Astrocyte (in vitro differentiated cells and primary cell): ENCODE measurements around the gene NCOA5. TPM values are rescaled to one million over a fixed set of nuclear protein-coding genes. Genes with fewer than 3 reads are reported as not detected.

Source experiments
- DNase-seq: peaks from one replicate; pipeline ENCODE4 v3.0.0-alpha.2; 2010; ENCODE audit warnings: low read depth
- FAIRE-seq: peaks from 2 replicates; lab custom pipeline; 2011; peaks lifted over from hg19 to GRCh38; lab: Jason Lieb, UNC
- H2AFZ ChIP-seq: 2 replicates; pipeline ENCODE4 v1.6.0; 2012; ENCODE audit warnings: low read depth, low read length, inconsistent platforms
- H3K27ac ChIP-seq: 2 replicates; pipeline ENCODE4 v1.5.1; 2011; ENCODE audit warnings: low read depth, low read length, inconsistent platforms
- H3K27me3 ChIP-seq: 2 replicates; pipeline ENCODE4 v1.6.0; 2011; ENCODE audit warnings: low read length, inconsistent platforms; ENCODE audit not compliant: insufficient read depth
- H3K36me3 ChIP-seq: 2 replicates; pipeline ENCODE4 v1.5.1; 2011; ENCODE audit warnings: low read length, inconsistent platforms; ENCODE audit not compliant: insufficient read depth
- H3K4me1 ChIP-seq: 2 replicates; pipeline ENCODE4 v1.5.1; 2011; ENCODE audit warnings: low read length, inconsistent platforms; ENCODE audit not compliant: insufficient read depth
- H3K4me2 ChIP-seq: 2 replicates; pipeline ENCODE4 v1.6.0; 2012; ENCODE audit warnings: low read length, inconsistent platforms
- H3K4me3 ChIP-seq: 2 replicates; pipeline ENCODE4 v1.5.1; 2011; ENCODE audit warnings: low read depth, mild to moderate bottlenecking, low read length, inconsistent platforms; ENCODE audit not compliant: insufficient read depth
- H3K79me2 ChIP-seq: 2 replicates; pipeline ENCODE4 v1.6.0; 2012; ENCODE audit warnings: mild to moderate bottlenecking, low read length, inconsistent platforms; ENCODE audit not compliant: insufficient read depth
- H3K9ac ChIP-seq: 2 replicates; pipeline ENCODE4 v1.6.0; 2012; ENCODE audit warnings: mild to moderate bottlenecking, low read length, inconsistent platforms
- H3K9me3 ChIP-seq: 2 replicates; pipeline ENCODE4 v1.5.1; 2012; ENCODE audit warnings: low read depth, mild to moderate bottlenecking, low read length, inconsistent platforms; ENCODE audit not compliant: insufficient read depth
- H4K20me1 ChIP-seq: 2 replicates; pipeline ENCODE4 v1.6.0; 2012; ENCODE audit warnings: low read length, inconsistent platforms; ENCODE audit not compliant: insufficient read depth
- H3K27ac Mint-ChIP-seq: one replicate; pipeline ENCODE4 v1.8.0; 2021; ENCODE audit warnings: mild to moderate bottlenecking, mixed read lengths; ENCODE audit not compliant: unreplicated experiment
- H3K27me3 Mint-ChIP-seq: one replicate; pipeline ENCODE4 v1.8.0; 2021; ENCODE audit warnings: low read depth, mixed read lengths; ENCODE audit not compliant: unreplicated experiment
- H3K36me3 Mint-ChIP-seq: one replicate; pipeline ENCODE4 v1.8.0; 2021; ENCODE audit warnings: low read depth, mixed read lengths; ENCODE audit not compliant: unreplicated experiment
- H3K4me1 Mint-ChIP-seq: one replicate; pipeline ENCODE4 v1.8.0; 2021; ENCODE audit warnings: low read depth, mixed read lengths; ENCODE audit not compliant: unreplicated experiment
- H3K4me3 Mint-ChIP-seq: one replicate; pipeline ENCODE4 v1.8.0; 2021; ENCODE audit warnings: mild to moderate bottlenecking, moderate library complexity, mixed read lengths; ENCODE audit not compliant: unreplicated experiment
- H3K9me3 Mint-ChIP-seq: one replicate; pipeline ENCODE4 v1.8.0; 2021; ENCODE audit warnings: mild to moderate bottlenecking, mixed read lengths; ENCODE audit not compliant: unreplicated experiment
- EZH2 ChIP-seq: IDR thresholded peaks from 2 replicates; pipeline ENCODE4 v1.6.1; 2012; ENCODE audit warnings: mild to moderate bottlenecking, low read length, inconsistent platforms; ENCODE audit not compliant: insufficient read depth
- total RNA-seq: library from RNA; stranded (reverse); gene quantifications from 2 replicates; pipeline ENCODE4 v1.2.1, GENCODE V29; 2021
- TF ChIP-seq, protein P1 (sequence below): IDR thresholded peaks from 2 replicates; pipeline ENCODE4 v1.5.1; 2011; ENCODE audit warnings: low read depth, mild to moderate bottlenecking, inconsistent platforms, low read length, moderate library complexity; ENCODE audit not compliant: insufficient read depth

Gene NCOA5
- total RNA-seq, 1 donor from 2014 or later, result 20.7 TPM

DNA sequence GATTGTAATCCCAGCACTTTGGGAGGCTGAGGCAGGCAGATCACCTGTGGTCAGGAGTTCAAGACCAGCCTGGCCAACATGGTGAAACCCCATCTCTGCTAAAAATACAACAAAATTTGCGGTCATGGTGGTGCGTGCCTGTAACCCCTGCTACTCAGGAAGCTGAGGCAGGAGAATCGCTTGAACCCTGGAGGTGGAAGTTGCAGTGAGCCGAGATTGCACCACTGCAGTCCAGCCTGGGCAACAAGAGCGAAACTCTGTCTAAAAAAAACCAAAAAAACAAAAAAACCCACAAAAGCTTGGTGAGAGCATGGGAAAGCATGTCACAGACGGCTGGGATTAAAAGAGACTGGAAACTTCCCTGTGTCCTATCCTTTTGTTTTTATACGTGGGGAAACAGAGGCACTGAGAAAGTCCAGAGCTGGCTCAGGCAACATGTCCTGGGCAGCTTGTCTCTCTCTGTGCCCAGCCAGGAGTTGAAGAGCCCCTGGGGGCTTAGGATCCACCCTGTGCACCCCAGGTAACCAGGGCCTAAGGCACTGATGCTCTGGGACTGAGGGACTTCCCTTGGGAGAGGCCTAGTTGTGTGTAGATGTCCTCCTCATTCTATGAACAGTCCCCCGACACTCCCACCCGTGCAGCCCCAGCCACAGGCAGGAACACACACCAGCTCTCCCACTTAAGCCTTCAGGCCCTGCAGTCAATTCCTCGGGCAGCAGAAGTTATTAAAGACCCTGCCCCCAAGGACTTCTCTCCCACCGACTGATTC, 44.3 kb upstream of the NCOA5 start:
- Mint-ChIP-seq H3K27me3 (peaks cover 75% of the 10 kb centered on the region), H3K27ac (no peak overlapping the region), H3K36me3 (no peaks in the 10 kb centered on the region), H3K9me3 (no peaks in the 10 kb centered on the region), H3K4me1 (peaks cover 9% of the 10 kb centered on the region), H3K4me3 (no peak overlapping the region)
- no peak for TF ChIP-seq EZH2
- Histone ChIP-seq H3K79me2 (no peaks in the 10 kb centered on the region), H4K20me1 (no peaks in the 10 kb centered on the region), H3K4me3 (no peak overlapping the region), H3K27me3 (peaks cover 20% of the 10 kb centered on the region), H3K9ac (no peak overlapping the region), H3K4me1 (peaks cover 5% of the 10 kb centered on the region), H3K9me3 (no peaks in the 10 kb centered on the region), H2AFZ (no peak overlapping the region), H3K36me3 (no peaks in the 10 kb centered on the region), H3K27ac (no peak overlapping the region), H3K4me2 (no peak overlapping the region)
- no peak for FAIRE-seq
- DNase-seq, result no peak

DNA sequence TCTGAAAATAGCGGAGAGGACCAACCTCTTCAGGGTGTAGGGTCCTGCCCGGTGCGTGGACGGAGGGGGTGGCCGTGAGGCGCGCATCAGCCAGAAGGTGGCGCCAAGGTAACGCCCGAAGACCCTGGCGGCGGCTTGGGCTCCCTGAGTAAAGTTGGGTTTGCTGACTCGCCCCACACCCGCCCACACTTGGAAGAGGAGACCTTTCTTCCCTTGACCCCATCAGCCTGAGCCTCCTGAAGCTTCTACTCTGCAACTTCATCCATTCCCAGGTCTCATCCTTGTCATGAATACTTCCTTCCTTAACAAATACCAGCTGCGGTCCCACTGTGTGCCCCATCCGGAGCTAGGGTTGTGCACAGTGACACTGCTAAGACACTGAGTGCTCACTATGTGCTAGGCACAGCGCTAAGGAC, 43.0 kb upstream of the NCOA5 start:
- Mint-ChIP-seq H3K4me1 (peaks cover 9% of the 10 kb centered on the region), H3K36me3 (no peaks in the 10 kb centered on the region), H3K9me3 (no peaks in the 10 kb centered on the region), H3K27ac (no peak overlapping the region), H3K27me3 (peaks cover 73% of the 10 kb centered on the region), H3K4me3 (no peak overlapping the region)
- Histone ChIP-seq H3K27ac (no peak overlapping the region), H2AFZ (no peak overlapping the region), H3K36me3 (no peaks in the 10 kb centered on the region), H3K4me3 (no peak overlapping the region), H3K9ac (no peak overlapping the region), H4K20me1 (no peaks in the 10 kb centered on the region), H3K4me1 (peaks cover 5% of the 10 kb centered on the region), H3K79me2 (no peaks in the 10 kb centered on the region), H3K27me3 (peaks cover 20% of the 10 kb centered on the region), H3K9me3 (no peaks in the 10 kb centered on the region), H3K4me2 (no peak overlapping the region)
- DNase-seq, result peak; percentile 15
- TF ChIP-seq, protein P1, sequence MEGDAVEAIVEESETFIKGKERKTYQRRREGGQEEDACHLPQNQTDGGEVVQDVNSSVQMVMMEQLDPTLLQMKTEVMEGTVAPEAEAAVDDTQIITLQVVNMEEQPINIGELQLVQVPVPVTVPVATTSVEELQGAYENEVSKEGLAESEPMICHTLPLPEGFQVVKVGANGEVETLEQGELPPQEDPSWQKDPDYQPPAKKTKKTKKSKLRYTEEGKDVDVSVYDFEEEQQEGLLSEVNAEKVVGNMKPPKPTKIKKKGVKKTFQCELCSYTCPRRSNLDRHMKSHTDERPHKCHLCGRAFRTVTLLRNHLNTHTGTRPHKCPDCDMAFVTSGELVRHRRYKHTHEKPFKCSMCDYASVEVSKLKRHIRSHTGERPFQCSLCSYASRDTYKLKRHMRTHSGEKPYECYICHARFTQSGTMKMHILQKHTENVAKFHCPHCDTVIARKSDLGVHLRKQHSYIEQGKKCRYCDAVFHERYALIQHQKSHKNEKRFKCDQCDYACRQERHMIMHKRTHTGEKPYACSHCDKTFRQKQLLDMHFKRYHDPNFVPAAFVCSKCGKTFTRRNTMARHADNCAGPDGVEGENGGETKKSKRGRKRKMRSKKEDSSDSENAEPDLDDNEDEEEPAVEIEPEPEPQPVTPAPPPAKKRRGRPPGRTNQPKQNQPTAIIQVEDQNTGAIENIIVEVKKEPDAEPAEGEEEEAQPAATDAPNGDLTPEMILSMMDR, result peak; percentile 62
- TF ChIP-seq EZH2, result no peak
- no peak for FAIRE-seq

DNA sequence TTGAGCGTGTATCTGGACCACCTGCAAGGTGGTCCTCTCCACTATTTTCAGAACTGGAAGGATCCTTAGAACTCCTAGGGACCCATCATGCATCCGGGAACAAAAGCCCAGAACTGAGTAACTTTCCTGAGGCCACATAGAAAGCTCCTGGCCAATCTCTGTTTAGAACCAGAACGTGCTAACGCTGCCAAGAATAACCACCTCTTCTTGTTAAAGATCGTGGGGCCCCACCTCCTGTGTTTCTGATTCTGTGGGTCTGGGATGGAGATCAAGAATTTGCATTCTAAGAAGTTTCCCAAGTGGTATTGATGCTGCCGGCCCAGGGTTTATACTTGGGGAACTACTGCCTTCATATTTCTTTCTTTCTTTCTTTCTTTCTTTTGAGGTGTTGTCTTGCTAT, 41.6 kb upstream of the NCOA5 start:
- Histone ChIP-seq H3K4me2 (no peak overlapping the region), H3K4me1 (peaks cover 5% of the 10 kb centered on the region), H3K79me2 (no peaks in the 10 kb centered on the region), H2AFZ (no peak overlapping the region), H3K36me3 (no peaks in the 10 kb centered on the region), H3K27me3 (peaks cover 17% of the 10 kb centered on the region), H4K20me1 (no peaks in the 10 kb centered on the region), H3K4me3 (no peak overlapping the region), H3K9ac (no peak overlapping the region), H3K27ac (no peak overlapping the region), H3K9me3 (no peaks in the 10 kb centered on the region)
- Mint-ChIP-seq H3K4me1 (peaks cover 9% of the 10 kb centered on the region), H3K4me3 (no peak overlapping the region), H3K27me3 (peaks cover 71% of the 10 kb centered on the region), H3K27ac (no peak overlapping the region), H3K9me3 (no peaks in the 10 kb centered on the region), H3K36me3 (no peaks in the 10 kb centered on the region)
- FAIRE-seq (no peak), DNase-seq (peak; percentile 54)
- TF ChIP-seq, protein P1, result no peak
- TF ChIP-seq EZH2, result no peak
